ENCODE results near the gene L3MBTL3.
"Not testable (repeated sequence)": the region's sequence is repeated elsewhere in the genome, so short reads cannot be mapped to it uniquely, and the experiment has no call there.

- not testable (repeated sequence) for TF ChIP-seq CTCF (conservative IDR thresholded peaks at IDR 0.05; ENCODE audit: low read depth, low read length); EZH2 (IDR thresholded peaks at IDR 0.05; ENCODE audit: low read length, unreplicated experiment)
Observed at GRCh38 chr6:130170160-130170559, 151.8 kb downstream of the L3MBTL3 start.
